NCI-H2196 treated with DMSO at 0.1 percent for 48 hours (cell line): Measurements from ENCODE around the gene IFIT1.
"Not testable (repeated sequence)": the region's sequence is repeated elsewhere in the genome, so short reads cannot be mapped to it uniquely, and the experiment has no call there.

ENCODE experiments used
- DNase-seq: peaks from one replicate; lab custom pipeline; 2025; ENCODE audit not compliant: unreplicated experiment; lab: John Stamatoyannopoulos, UW

Gene IFIT1

GRCh38 chr10:89393898-89394297, 1.5 kb downstream of the IFIT1 start:
- DNase-seq = no peak

- DNase-seq = no peak
These were observed 2.7 kb downstream of the IFIT1 start for GRCh38 chr10:89395141-89395540.

- DNase-seq = no peak
These were observed 5.8 kb downstream of the IFIT1 start for GRCh38 chr10:89398003-89398749.

GRCh38 chr10:89399956-89400355, 7.5 kb downstream of the IFIT1 start:
- no peak for DNase-seq

GRCh38 chr10:89403043-89403442, 10.6 kb downstream of the IFIT1 start:
- DNase-seq = no peak

- DNase-seq = no peak
These were observed 12.0 kb downstream of the IFIT1 start for GRCh38 chr10:89404104-89405047.

- DNase-seq = not testable (repeated sequence)
These were observed 13.8 kb downstream of the IFIT1 start for GRCh38 chr10:89406178-89406577.

- not testable (repeated sequence) for DNase-seq
These were observed 15.4 kb downstream of the IFIT1 start for GRCh38 chr10:89407792-89408191.

- not testable (repeated sequence) for DNase-seq
These were observed 16.9 kb downstream of the IFIT1 start for GRCh38 chr10:89409282-89409681.

- DNase-seq = not testable (repeated sequence)
These were observed 18.1 kb downstream of the IFIT1 start for GRCh38 chr10:89410551-89410950.

GRCh38 chr10:89411135-89411534, 18.7 kb downstream of the IFIT1 start:
- not testable (repeated sequence) for DNase-seq

- not testable (repeated sequence) for DNase-seq
These were observed 19.9 kb downstream of the IFIT1 start for GRCh38 chr10:89412276-89412675.

GRCh38 chr10:89413398-89413912, 21.0 kb downstream of the IFIT1 start:
- DNase-seq = no peak

- no peak for DNase-seq
These were observed 21.9 kb downstream of the IFIT1 start, which contains the start of gene IFIT5 for GRCh38 chr10:89414146-89414878. Gene IFIT5, plus strand, starts transcription at chr10:89414568. Its CDS starts 231 bp downstream, at chr10:89414799.

GRCh38 chr10:89414879-89415821, 22.7 kb downstream of the IFIT1 start:
- DNase-seq = no peak

GRCh38 chr10:89416465-89416864, 24.0 kb downstream of the IFIT1 start:
- DNase-seq = no peak

- no peak for DNase-seq
These were observed 27.1 kb downstream of the IFIT1 start for GRCh38 chr10:89419548-89419947.

GRCh38 chr10:89421018-89421476, 28.6 kb downstream of the IFIT1 start:
- DNase-seq = no peak

- DNase-seq = no peak
These were observed 32.6 kb downstream of the IFIT1 start for GRCh38 chr10:89425000-89425399.
